PFSK-1 (cell line): ENCODE data around the gene SYNE2.

Source experiments
- POLR2AphosphoS5 ChIP-seq: IDR thresholded peaks from 2 replicates; pipeline ENCODE4 v1.6.1; 2012; ENCODE audit warnings: low read depth, mild to moderate bottlenecking, control low read depth, low read length, moderate library complexity
- SIN3A ChIP-seq: IDR thresholded peaks from 2 replicates; pipeline ENCODE4 v1.6.1; 2012; ENCODE audit warnings: mild to moderate bottlenecking, low read length, moderate library complexity, borderline replicate concordance; ENCODE audit not compliant: insufficient read depth
- TAF1 ChIP-seq: IDR thresholded peaks from 2 replicates; pipeline ENCODE4 v1.6.1; 2012; ENCODE audit warnings: low read length, control low read depth, borderline replicate concordance; ENCODE audit not compliant: insufficient read depth

DNA sequence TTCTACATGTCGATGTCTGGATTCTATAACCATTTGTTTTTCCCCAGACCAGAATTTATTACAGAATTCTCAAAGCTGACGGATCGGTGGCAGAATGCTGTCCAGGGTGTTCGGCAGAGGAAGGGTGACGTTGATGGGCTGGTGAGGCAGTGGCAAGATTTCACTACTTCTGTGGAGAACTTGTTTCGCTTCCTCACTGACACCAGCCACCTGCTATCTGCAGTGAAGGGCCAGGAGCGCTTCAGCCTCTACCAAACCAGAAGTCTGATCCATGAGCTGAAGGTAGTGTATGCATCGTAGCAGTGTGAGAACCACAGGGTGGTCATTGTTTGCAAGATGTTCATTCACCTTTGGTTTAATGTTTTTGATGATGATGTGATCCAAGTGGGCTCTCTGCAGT, 317.4 kb downstream of the SYNE2 start:
- TF ChIP-seq POLR2AphosphoS5 (no peak), SIN3A (no peak), TAF1 (no peak)
